Osteoblast (primary cell): ENCODE data around the gene LMOD1. TPM values are rescaled to one million over a fixed set of nuclear protein-coding genes. Genes with fewer than 3 reads are reported as not detected.

Experiments used
- DNase-seq: peaks from one replicate; pipeline ENCODE4 v3.0.0; 2011; ENCODE audit warnings: low spot score, mixed read lengths; ENCODE audit not compliant: insufficient read length; ENCODE audit errors: missing footprints
- H2AFZ ChIP-seq: 2 replicates; pipeline ENCODE4 v1.6.0; 2011; ENCODE audit warnings: mild to moderate bottlenecking, low read length
- H3K27ac ChIP-seq: 2 replicates; pipeline ENCODE4 v1.5.1; 2011; ENCODE audit warnings: mild to moderate bottlenecking, low read depth, low read length, moderate library complexity
- H3K27me3 ChIP-seq: 2 replicates; pipeline ENCODE4 v1.6.0; 2012; ENCODE audit warnings: mild to moderate bottlenecking, control low read depth, inconsistent platforms, low read length, moderate library complexity; ENCODE audit not compliant: insufficient read depth
- H3K36me3 ChIP-seq: 2 replicates; pipeline ENCODE4 v1.5.1; 2011; ENCODE audit warnings: mild to moderate bottlenecking, low read length, control low read depth, moderate library complexity; ENCODE audit not compliant: insufficient read depth
- H3K4me1 ChIP-seq: 2 replicates; pipeline ENCODE4 v1.5.1; 2011; ENCODE audit warnings: mild to moderate bottlenecking, low read length, control low read depth, moderate library complexity; ENCODE audit not compliant: insufficient read depth
- H3K4me2 ChIP-seq: 2 replicates; pipeline ENCODE4 v1.6.0; 2011; ENCODE audit warnings: mild to moderate bottlenecking, low read length; ENCODE audit not compliant: insufficient read depth
- H3K4me3 ChIP-seq: fragments of 200-600 bp; sonication (generic); 3 replicates; pipeline ENCODE4 v1.5.1; 2012; ENCODE audit warnings: mild to moderate bottlenecking, low read length, inconsistent platforms; ENCODE audit not compliant: insufficient read depth
- H3K79me2 ChIP-seq: 2 replicates; pipeline ENCODE4 v1.6.0; 2012; ENCODE audit warnings: mild to moderate bottlenecking, low read length, control low read depth, inconsistent platforms; ENCODE audit not compliant: insufficient read depth
- H3K9me3 ChIP-seq: 2 replicates; pipeline ENCODE4 v1.5.1; 2011; ENCODE audit warnings: low read depth, low read length, control low read depth
- H4K20me1 ChIP-seq: 2 replicates; pipeline ENCODE4 v1.6.0; 2012; ENCODE audit warnings: mild to moderate bottlenecking, low read length, control low read depth; ENCODE audit not compliant: insufficient read depth
- CTCF ChIP-seq: IDR thresholded peaks from 2 replicates; pipeline ENCODE4 v1.5.1; 2011; ENCODE audit warnings: mild to moderate bottlenecking, low read depth, low read length, moderate library complexity; ENCODE audit errors: extremely low read depth
- total RNA-seq: library from RNA; depleted of rRNA; stranded (reverse); fragments of >200 nt; gene quantifications from 2 replicates; pipeline ENCODE4 v1.2.3, GENCODE V29; 2012

Gene LMOD1
- total RNA-seq, 1 donor = 21.7 TPM

- Histone ChIP-seq H3K4me1 (peaks cover 13% of the 10 kb centered on the region), H3K4me3 (peak overlapping the region; percentile 81), H3K36me3 (no peaks in the 10 kb centered on the region), H3K4me2 (peak overlapping the region; percentile 99), H3K27ac (peak overlapping the region; percentile 42), H3K9me3 (no peaks in the 10 kb centered on the region), H2AFZ (peak overlapping the region; percentile 90), H4K20me1 (peaks cover 20% of the 10 kb centered on the region), H3K79me2 (peaks cover 41% of the 10 kb centered on the region), H3K27me3 (no peaks in the 10 kb centered on the region)
- peak; percentile 98 for DNase-seq
- no peak for TF ChIP-seq CTCF
Measured at GRCh38 chr1:201982082-201982622, 35.8 kb upstream of the LMOD1 start.

GRCh38 chr1:201970334-201971159 lies 24.2 kb upstream of the LMOD1 start:
- TF ChIP-seq CTCF = no peak
- Histone ChIP-seq H3K27ac (no peak overlapping the region), H3K36me3 (peaks cover 44% of the 10 kb centered on the region), H3K4me2 (no peak overlapping the region), H3K4me1 (no peaks in the 10 kb centered on the region), H4K20me1 (peaks cover 3% of the 10 kb centered on the region), H3K27me3 (no peaks in the 10 kb centered on the region), H3K4me3 (no peak overlapping the region), H2AFZ (no peak overlapping the region), H3K79me2 (peaks cover 15% of the 10 kb centered on the region), H3K9me3 (no peaks in the 10 kb centered on the region)
- DNase-seq = no peak

- H3K27ac ChIP-seq = no peak overlapping the region
- peaks cover 61% of the 10 kb centered on the region for H3K36me3 ChIP-seq
- no peak overlapping the region for H2AFZ ChIP-seq
- no peak for TF ChIP-seq CTCF
- no peak overlapping the region for H3K4me3 ChIP-seq
- no peak overlapping the region for H3K4me2 ChIP-seq
- peaks cover 20% of the 10 kb centered on the region for H3K79me2 ChIP-seq
- no peaks in the 10 kb centered on the region for H3K9me3 ChIP-seq
- DNase-seq = no peak
- H4K20me1 ChIP-seq = peaks cover 3% of the 10 kb centered on the region
- no peaks in the 10 kb centered on the region for H3K27me3 ChIP-seq
- H3K4me1 ChIP-seq = peaks cover 7% of the 10 kb centered on the region
Measured at GRCh38 chr1:201968202-201968925, 22.0 kb upstream of the LMOD1 start.

- Histone ChIP-seq H3K4me1 (peaks cover 7% of the 10 kb centered on the region), H3K36me3 (peaks cover 81% of the 10 kb centered on the region)
Measured at GRCh38 chr1:201966171-201966570, 19.8 kb upstream of the LMOD1 start.

More at GRCh38 chr1:201966171-201966570, 19.8 kb upstream of the LMOD1 start:
- Histone ChIP-seq H3K9me3 (no peaks in the 10 kb centered on the region), H3K79me2 (peaks cover 31% of the 10 kb centered on the region), H3K27me3 (no peaks in the 10 kb centered on the region), H3K4me3 (no peak overlapping the region), H4K20me1 (peaks cover 5% of the 10 kb centered on the region), H3K27ac (no peak overlapping the region), H3K4me2 (no peak overlapping the region), H2AFZ (no peak overlapping the region)
- TF ChIP-seq CTCF = no peak
- DNase-seq = no peak
